HCEC 1CT (cell line): ENCODE measurements around the gene FADS6.

Experiments used
- DNase-seq: peaks from one replicate; pipeline ENCODE4 v3.0.0-alpha.2; 2017

FADS6 gene

DNA sequence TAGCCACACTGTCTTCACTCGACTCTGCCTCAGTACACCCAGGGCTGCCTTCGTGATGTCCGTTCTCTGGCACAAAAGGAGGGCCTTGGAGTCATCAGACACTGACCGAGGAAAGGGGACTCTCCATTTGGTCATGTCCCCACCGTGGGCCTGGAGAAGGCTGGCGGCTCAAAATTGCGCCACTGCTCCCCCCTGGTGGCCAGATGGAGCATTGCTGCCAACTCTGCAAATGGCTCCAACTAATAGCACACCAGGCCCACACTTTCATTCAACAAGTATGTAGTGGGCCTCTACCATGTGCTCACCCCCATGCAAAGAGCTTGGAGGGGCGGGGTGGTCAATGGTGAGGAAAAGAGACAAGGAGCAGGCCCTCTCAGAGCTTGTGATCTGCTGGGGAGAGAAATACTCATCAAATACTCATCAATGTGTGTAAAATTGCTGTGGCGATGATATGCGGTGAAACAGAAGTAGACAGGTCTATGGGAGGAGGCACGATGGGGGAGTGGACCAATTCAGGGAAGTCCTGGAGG lies 28.5 kb downstream of the FADS6 start:
- DNase-seq, result peak; percentile 44

DNA sequence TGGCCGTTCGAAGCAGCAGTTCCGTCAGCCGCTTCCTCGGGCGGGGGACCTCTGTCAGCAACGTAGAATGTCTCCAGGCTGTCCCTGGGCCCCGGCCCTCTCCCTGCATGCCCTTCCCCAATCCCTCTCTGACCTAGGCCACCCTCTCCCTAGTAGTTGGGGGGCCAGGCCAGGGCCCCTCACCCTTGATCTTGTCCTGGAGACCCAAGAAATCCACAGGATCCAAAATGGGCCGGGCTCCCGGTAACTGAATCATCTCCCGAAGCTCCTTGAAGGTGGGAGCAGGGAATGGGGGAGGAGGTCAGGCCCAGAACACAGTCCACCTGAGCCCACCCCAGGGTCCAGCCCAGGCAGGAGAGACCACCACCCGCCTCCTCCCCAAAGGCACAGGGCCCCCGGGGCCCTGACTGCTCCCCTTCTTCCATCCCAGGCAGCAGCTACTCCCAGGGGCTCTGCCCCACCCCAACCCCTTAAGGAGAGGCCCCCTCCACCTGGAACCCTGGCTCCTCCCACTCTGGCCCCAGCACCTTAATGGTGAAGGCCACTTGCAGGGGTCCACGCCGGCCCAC lies 29.1 kb downstream of the FADS6 start:
- no peak for DNase-seq

DNA sequence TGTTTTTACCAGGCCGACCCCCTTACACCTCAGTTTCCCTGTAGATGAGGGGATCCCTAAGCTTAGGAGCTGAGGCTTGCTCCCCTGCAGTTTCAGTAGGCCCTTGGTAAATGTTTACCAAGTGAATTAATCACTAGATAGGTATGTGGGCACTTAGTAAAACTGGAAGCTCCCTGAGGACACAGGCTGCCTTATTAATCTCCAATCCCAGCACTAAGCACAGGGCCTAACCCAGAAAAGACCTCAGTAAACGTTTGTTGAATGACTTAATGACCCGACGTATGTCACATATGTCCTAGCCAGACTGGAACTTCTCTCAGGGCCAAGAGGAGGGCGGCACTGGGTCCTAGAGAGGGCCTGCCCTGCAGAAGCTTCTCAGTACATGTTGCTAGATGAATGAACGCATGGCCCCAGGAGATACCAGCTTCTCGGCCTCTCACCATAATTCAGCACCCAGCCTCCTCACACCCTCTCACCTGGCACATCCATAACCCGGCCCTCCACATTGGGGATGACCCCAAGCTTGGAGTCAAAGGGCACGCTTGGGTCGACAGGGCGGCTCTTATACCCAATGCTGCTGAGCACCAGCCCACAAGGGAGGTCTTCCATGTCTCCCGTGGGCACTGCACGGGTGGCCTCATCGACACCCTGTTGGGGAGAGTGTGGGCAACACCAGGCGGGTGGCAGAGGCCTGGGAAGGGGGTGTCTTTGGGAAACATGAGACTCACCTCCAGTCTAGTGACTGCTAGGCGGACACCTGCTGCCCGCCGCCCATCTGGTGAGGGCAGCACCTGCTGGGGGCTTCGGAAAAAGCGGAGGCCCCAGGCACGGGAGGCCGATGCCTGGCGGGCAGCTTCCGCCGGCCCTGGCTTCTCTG lies 29.8 kb downstream of the FADS6 start:
- peak; percentile 23 for DNase-seq

DNA sequence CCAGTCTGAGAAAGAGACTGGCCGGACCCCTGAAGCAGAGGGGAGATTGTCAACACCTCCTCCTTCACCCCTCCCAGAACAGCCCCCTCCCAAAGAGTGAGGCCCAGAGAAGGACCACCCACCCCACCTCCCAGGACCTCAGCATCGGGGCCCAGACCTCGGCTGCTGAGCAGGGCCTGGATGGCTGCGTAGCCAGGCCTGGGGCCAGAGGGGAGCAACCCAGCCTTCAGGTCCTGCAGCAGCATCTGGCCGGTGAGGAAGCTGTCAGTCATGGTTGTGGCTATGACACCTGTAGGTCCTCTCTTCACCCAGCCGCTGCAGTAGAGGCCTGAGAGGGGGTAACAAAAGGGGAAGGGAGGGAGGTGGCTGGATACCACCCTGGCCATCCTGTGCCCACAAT lies 30.5 kb downstream of the FADS6 start:
- no peak for DNase-seq

DNA sequence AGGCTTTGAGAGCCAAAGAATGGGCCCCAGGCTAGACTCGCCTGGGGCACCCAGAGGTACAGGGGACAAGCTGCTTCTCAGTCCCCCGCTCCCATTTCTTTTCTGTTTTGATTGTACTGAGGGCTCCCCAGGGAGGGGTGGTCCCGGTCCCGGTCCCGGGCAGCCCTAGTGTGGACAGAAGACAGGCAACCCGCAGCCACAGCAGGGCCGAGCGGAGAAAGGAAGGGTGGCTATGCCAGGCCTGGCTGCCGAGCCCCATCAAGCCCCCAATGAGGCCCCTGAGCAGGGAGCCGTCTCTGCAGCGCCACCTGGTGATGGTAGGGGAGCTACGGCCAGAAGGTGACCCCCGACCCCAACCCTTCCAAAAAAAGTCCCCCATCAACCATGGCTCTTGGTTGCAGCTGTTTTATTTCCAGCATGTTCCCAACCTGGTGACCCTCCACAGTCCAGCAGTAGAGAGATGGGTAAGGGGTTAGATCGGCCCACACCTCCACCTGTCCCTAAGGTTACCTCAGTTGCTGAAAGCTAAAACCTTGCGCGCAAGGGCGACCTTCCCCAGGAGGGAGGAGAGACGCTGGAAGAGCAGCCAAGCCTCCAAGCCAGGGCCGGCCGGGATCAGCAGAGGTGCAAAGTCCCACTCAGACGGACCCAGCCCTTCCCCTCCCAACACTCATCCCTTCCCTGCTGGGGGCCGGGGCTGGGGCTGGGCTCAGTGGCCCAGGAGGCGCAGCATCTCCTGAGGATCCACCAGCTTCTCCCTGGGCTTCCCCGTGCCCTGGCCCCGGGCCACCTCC lies 31.1 kb downstream of the FADS6 start:
- no peak for DNase-seq

DNA sequence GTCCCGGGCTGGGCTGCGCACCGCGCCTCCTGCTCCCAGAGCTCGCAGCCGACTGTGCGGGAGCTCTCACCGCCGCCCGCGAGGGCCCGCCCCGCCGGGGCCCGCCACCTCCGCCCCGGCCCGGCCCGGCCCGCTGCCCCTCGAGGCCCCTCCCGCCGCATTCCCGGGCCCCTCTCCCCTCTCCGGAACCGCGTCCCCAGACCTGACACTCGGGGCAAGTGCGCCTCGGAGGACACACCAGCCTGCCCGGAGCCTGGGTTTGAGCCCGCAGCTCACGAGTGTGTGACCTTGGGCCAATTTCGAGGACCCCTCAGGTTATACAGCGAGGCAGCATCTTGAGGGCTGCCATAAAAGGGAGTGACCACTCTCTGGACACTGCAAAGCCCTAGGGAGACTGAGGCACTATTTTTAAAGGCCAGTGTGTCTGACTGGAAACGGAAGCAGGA lies 31.7 kb downstream of the FADS6 start:
- no peak for DNase-seq

DNA sequence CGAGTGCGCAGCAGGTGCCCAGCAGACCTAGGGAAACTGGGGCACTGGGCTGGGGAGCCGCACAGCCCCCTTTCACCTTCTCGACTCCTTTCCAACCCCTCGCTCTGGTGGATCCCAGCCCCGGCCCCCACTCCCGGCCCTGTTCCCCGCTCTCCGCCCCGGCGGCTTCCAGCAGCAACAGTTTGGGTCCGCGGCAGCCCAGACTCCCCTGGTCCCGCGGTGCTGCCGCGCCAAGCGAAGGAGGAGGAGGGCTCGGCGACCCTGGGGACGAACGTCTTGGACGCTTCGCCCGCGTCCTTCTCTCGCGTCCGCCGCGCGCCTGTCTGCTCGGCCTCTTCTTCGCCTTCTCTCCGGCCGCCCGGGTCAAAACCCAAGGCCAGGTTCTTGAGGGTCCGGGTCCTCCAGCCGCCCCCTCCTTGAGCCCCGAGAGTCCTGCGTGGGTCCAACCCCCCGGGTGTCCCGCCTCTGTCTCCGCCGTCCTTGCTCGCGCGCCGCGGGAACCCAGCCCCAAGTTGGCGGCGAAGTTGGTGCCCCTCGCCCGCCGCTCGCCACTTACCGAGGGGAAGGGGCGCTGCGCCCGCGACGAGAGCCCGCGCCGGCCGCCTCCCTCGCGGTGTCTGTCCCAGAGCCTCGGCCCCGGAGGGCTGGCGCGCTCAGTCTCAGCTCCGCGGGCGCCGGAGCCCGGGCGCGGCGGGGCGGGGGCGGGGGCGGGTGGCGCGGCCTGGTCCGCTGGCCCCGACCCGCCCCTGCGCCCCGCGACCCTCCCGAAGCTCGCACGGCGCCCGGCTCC lies 32.4 kb downstream of the FADS6 start:
- no peak for DNase-seq

DNA sequence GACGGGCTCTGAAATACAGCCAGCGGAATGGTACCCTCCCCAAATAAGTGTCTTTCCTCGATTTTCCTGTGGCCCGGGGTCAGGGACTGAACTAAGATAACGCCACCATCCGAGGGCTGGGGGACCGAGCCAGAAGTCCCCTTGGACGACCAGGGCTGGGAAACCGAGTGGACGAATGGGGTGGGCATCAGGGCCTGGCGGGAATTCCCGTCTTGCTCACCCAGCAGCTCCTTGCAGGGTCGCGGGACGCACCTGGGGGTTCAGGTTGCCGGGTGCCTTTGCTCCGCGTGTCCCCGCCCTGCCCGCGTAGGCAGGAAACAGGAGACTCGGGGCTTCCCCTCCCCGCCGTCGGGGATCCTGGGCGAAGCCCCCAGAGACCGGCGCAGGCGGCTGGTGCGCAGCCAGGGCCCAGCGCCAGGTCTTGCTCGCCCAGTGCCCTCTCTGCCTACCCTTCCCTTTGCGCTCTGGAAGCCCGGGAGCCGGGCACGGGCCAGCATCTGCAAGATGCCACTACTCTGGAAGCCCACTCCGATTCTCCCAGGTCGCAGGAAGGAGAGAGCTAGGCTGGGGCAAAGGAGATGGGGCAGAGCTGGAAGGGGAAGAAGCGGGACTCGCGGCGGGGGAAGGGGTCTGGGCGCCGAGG lies 33.1 kb downstream of the FADS6 start:
- no peak for DNase-seq

DNA sequence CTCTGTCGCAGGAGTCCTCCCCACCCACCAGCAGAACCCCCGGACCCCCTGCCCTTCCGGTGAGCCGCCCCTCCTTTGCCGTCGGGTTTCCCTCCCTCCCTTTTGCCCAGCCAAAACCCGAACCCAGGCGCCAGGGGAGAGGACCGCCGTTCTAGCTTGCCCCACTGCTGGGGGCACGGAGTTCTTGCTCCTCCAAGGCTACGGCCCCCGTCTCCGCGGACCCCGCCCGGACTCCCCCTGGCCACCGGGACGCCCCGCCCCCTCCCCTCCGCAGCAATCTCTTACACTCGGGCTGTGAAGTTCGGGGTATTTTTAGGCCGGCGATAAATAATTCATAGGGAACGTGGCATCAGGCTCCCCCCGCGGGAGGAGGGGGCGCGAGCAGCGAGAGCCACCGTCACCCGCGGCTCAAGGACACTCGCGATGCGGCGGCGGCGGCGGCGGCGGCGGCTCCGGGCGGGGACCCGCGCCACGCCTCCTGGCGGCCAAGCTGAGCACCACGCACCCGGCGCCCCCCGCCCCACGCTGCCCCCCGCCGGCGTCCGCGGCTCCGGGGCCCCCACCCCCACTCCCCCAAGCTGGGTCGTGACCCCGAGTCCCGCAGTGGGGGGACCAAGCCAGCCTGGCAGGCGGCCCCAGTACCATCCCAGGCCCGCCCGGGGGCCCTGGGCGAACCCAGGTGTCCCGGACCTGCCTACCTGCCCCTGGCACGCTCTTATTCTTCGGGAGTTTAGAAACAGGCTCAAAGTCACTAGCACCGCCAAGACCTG lies 33.8 kb downstream of the FADS6 start, which contains the start of gene GRIN2C:
Gene GRIN2C, minus strand, starts transcription at position 427 of the 770 bp plus-strand sequence. CDS start 4,793 bp downstream, outside the sequence.
- DNase-seq, result no peak

DNA sequence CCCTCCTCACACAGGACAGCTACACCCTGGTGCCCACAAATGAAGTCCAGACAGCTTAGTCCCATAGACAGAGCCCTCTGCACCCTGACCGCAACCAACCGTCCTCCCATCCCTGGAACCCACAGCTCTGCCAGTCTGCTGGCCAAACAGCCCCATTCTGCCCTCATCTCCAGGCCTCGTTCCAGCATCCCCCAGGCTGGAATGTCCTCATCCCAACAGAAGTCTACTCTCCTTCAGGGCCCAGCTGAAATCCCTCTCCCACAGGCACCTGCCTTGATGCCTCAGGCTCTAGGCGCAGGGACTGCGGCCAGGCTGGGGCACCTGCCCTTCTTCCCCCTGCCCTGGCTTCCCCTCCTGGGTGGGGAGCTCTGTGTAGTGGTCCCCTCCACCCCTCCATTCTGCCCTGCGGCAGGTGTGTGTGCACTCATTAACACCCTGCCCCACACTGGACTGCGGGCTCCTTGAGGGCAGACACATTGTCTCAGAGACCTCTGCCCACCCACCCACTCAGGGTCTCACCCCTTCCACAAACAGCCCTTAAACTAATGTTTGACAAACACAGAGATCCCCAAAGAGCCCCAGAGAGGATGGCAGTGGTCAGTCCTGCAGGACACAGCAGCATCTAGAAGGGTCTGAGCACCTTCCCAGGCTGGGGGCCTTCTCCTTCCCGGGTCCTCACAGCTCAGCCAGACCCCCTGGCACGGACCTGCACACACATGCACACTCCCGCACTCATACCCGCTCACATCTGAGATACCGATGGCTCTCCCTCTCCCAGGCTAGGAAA lies 34.6 kb downstream of the FADS6 start:
- DNase-seq, result no peak

DNA sequence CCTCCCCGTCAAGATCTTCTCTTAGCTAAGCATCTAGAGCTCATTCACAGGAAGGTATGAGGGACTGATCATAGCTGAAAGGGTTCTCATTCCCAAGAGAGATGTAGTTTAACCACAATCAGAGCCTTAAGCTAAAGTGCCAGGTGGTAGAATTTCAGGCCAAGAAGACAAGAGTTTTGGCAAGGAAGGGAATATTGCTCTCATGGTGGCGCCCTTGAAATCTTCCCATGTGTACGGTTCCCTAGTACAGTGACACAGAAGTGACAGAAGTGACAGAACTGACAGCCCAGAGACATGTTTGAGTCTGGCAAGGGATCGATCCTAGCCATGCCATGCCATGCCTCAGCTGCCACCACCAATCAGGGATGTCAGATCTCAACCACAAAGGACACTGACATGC lies 36.2 kb downstream of the FADS6 start:
- DNase-seq, result no peak

DNA sequence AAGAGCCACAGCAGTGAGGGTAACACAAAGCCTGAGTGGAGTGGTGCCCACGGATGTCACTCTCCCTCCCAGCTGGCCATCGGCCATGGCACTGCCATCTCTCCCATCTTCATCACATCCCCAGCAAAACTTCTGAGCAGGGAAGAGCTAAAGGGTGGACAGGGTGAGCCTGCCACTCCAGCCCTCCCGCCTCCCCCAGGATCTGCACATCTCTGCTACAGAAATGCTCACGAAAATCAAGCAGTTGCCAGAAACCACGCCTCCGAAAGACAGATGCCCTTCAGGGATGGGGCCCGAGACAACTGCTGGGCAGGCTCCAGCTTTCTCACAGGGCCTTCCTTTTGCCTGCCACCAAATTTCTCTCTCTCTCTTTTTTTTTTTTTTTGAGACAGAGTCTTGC lies 37.3 kb downstream of the FADS6 start:
- no peak for DNase-seq

DNA sequence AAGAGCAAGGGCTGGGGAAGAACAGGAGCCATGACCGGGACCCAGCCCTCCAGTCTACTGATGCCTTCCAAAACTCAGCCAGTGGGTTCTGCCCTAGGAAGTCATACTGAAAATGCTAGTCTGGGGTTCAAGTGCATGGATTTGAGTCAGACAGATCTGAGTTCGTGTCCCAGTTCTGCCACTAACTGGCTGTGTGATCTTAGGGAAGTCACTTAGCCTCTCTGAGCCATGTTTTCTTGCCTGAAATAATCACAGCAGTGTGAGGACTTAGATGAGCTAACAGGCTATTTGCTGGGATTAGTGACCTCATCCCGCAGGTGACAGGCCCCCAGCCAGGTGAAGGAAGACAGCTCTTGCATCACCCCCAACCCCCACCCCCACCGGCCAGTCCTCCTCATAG lies 38.1 kb downstream of the FADS6 start:
- DNase-seq, result no peak

DNA sequence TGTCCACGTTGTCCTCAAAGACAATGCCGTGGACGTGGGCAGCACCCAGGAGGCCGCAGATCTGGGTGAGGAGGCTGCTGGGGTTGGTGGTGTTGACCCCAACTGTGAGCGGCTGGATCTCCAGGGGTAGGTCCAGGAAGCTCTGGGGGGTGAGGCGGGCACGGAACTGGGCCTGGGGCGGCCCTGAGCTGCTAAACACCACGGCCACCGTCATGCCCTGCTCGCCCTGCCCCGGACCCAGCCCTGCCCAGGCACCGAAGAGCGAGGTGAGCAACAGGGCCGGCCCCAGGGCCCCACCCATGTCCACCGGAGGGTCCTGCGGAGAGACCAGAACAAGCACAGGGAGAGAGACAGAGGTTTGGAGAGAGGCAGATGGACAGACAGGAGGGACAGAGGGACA lies 38.6 kb downstream of the FADS6 start:
- no peak for DNase-seq

DNA sequence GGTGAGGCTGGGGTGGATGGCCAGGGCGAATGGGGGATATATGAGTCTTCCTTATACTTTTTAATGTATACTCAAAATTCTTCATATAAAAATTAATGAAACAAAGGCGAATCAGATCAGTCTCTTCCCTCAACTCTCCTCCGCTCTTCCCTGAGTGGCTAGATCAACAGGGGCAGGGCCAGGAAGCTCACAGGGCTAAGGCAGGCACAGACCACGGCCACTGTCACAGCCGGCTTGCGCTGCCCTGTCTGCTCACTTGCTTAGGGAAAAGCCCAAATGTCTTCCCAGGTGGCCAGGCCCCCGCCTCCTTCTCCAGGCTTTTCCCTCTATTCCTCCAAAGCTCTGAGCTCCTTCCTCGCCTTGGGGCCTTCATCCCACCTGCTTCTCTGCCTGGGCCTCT lies 39.8 kb downstream of the FADS6 start:
- DNase-seq, result no peak

DNA sequence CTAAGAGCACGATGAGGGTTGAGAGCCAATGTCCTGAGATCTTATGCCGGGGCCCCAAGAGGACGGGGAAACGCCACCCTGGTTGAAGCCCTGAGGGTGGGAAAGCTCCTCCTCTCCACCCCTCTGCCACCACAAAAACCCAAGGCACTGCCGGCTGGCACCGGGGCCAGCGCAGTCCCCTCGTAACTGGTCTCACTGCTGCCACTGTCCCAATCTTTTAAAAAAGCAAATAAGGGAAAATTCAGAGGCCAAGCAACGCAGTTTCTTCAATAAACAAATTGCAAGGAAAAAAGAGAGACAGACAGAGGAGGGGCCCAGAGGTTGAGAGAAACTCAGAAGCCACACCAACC lies 40.4 kb downstream of the FADS6 start:
- DNase-seq, result no peak

DNA sequence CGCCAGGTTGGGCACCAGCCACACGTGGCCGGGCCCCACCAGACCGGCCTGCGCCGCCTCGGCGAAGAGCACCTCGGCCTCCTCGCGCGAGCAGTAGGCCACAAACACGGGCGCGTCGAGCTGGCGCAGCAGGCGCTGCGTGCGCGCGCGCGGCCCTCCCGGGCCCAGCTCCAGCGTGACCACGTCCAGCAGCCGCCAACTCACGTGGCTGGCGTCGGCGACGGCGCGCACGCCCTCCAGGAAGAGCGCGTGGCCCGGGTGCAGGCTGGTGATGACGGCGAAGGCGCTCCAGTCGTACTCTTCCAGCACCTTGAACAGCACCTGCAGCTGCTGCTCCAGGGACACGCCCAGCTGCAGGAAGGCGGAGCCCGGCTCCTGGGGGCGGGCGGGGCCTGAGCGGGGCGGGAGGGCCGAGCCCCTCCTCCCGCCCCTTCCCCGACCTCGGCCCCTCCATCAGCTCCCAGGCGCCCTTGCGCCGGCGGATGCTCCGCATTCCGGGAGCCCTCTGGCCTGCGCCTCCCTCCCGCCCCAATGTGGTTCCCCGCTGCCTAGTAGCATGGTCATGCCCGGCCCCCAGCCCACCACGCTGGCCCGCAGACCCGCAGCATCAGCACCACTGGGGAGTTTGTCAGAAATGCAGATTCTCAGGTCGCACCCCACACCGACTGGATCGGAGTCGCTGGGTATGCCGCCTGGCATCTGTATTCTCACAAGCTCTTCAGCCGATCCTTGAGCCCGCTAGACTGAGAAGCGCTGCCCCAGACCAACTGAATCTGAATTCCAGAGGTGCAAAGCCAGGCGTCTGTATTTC lies 41.0 kb downstream of the FADS6 start:
- no peak for DNase-seq

DNA sequence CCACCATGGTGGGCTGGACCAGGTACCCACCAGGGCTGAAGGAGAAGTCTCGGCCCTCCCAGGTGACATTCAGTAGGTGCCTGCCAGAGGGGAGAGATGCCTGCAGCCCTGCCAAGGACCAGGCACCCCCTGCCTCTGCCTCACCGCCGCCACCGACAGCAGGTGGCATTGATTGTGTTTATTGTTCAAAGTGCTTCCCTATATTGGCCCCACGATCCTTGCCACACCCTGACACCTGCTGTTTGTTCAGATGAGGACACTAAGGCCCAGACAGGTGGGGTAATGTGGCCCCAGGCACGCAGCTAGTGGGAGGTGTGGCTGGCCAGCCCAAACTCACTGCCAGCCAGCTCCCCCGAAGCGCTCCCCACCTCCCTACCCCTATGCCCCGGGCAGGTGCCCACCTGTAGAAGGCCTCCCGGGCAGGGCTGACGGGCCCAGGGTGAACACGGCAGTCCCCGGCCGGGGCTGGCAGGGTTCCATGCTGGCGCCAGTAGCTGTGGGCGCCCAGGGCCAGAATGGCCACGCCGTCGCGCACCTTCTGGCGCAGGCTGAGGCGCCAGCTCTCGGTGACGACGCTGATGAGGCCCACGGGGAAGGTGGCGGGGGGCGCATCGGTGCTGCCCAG lies 41.7 kb downstream of the FADS6 start:
- DNase-seq, result no peak

DNA sequence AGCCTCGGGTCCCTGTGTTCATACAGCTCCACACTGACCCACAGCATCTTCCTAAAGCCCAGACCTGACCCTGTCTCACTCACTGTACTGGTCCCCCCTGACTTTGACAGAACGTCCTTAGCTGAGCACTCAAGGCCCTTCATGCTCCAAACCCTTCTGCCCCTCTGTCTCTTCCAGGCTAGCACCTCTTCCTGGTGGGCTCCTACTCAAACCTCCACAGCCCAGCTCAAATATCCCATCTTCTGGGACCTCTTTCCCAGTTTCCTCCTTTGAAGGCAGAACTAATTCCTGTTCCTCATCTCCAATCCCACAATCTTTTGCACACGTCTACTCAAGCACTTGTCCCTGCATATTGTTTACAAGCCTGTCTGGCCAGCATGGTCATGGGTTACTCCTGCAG lies 42.5 kb downstream of the FADS6 start:
- no peak for DNase-seq
